ENCODE data around the gene FHIT.

FHIT gene

DNA sequence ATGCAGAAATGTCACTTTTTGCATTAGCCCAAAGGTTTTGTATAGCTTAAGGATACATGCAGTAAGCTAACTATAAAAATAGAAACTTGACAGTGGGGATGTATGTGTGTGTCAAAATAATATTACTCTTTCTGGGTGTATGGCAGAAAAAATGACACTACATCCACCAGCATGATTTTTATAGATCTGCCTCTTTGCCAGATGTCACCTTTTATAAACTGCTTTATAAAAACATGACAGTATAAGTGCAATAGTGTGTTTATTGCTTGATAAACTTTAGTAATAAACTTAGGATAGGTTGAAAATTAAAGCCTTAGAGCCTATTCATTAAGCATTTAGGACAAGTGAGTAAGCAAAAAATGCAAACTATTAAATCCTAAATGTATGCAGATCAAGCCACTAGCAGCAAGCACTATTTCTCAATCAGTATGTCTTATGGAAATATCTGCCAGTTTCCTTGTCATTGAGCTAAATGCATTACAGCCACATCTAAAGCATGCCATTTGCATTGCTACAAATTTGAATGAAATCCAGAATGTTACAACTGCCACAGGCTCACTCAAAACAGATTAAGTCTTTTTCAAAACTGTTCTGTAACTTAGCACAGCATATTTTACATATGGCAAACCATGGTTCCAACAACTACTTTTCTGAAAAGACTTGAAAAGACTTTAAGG is 935.0 kb downstream of the FHIT start:
- peak; percentile 92 for DNase-seq

DNA sequence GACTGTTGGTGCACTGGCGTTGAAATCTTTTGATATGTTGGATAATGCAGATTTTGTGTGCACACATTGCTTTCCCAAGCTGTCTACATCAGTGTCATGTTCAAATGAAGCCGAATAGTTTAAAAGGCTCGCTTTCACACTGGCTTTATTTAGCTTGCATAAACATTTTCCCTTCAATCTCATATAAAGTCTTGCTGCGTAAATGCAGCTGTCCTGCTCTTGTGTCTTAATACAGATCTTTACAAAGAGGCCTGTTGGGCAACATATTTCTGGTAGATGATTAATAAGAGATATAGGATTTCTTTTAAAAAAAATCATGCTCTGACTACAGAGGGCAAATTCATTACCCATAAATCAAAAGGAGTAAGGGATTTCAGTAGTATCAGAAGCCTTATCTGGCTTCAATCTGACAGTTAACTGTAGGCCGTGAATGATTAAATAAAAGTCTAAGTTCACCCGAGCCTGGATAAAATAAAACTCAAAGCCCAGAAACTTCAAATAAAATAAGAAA is 937.2 kb downstream of the FHIT start:
- DNase-seq = no peak

GRCh38 chr3:60313231-60313798 is 937.9 kb downstream of the FHIT start:
- no peak for DNase-seq

GRCh38 chr3:60309539-60310268 is 941.5 kb downstream of the FHIT start:
- DNase-seq = no peak

GRCh38 chr3:60308808-60309207 is 942.4 kb downstream of the FHIT start:
- DNase-seq = no peak

DNA sequence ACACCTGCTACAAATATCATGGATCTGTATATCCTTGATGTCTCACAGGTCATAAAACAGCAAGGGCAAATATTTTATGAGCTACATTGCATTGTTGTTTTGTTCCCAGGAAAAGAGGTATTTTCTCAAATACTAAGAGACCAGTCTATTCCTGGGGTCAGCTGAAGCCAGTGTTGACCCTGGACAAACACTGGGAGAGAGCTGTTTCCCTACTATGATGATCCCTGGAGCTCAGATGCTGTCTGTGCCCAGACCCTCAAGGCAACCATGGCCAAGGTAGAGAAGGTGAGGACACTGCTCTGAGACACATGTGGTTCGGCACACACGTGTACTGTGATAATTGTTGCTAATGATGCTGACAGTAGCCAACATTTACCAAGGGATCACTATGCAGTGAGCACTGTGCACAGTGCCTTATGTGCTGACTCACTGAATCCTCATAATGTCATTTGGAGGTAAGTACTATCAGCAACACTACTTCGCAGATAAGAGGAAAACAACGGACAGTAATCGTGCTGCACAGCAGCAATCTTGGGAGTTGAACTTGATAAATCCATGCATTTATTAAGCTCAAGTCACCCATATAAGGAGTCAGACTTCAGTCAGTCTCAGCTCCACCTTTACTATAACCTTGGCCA is 943.6 kb downstream of the FHIT start:
- DNase-seq = no peak

- DNase-seq = peak; percentile 89
Measured at GRCh38 chr3:60304112-60304511, 947.1 kb downstream of the FHIT start.

GRCh38 chr3:60303160-60303559 is 948.1 kb downstream of the FHIT start:
- peak; percentile 39 for DNase-seq

DNA sequence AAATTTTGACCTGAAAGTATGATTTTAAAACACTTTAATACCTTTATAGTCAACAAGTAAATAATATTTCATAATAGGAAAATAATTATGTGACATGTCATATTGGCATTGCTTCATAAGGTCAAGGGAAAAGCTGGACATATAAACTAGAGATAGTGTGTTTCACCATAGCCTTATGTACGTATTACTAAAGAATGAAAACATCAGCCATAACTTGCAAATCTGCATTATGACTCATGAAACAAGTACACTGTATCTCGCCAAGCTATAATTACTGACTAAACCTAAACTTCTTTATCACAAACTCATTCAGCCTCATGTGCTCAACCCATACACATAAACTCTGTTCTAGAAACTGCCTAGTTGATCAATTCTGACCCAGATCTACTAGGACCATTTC is 950.1 kb downstream of the FHIT start:
- peak; percentile 74 for DNase-seq

DNA sequence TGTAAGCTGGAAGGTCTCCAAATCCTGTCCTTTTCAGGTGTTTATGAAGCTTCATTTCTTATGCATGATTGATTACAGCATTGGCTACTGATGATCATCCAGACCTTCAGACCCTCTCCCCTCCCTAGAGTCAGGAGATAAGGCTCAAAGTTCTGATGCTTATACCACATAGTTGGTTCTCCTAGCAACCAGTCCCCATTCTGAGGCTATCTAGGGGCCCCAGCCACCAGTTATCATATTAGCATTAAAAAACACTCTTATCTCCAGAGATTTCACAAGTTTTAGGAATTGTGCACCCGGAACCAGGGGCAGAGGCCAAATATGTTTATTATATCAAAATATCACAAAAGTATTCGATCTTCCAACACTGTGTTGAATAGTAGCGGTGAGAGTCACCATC is 953.1 kb downstream of the FHIT start:
- no peak for DNase-seq

DNA sequence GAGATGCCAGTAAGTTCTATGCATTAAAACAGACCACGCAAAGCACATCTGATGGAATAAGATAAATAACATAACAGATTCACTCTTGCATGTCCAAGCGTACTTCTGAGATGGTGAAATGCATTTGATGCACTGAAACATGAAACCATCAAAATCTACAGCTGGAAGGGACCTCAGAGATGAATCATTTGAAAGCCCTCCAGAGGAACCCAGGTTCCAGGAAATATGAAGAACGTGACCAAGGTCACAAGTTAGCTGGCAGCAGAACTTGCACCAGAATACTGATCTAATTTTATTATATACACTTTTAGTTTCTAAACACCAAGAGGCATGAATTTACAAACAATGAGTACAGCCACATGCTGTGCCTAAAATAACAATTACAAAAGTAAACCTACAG is 957.1 kb downstream of the FHIT start:
- peak; percentile 54 for DNase-seq

DNA sequence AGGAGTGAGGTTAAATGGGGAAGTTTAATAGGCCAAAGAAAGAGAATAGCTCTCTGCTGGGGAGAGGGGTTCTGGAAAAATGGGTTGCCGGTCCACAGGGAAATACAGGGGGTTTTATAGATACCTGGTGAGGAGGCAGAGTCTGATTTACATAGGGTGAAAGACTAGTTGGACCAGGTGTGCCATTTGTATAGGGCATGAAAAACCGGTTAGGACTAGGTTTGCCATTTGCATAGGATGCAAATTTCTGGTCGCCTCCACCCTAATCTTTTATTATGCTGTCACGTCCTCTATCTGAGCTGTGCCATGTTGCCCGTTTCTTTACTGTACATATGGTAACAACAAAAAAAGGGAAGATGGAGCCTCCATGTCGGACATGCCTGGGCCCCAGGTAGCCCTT is 960.1 kb downstream of the FHIT start:
- no peak for DNase-seq

- DNase-seq = no peak
Measured at GRCh38 chr3:60290122-60290492, 961.1 kb downstream of the FHIT start.

- DNase-seq = peak; percentile 47
Measured at GRCh38 chr3:60289341-60290121, 961.7 kb downstream of the FHIT start.

- no peak for DNase-seq
Measured at GRCh38 chr3:60282866-60283265, 968.4 kb downstream of the FHIT start.

GRCh38 chr3:60281970-60282369 is 969.3 kb downstream of the FHIT start:
- DNase-seq = no peak

GRCh38 chr3:60277361-60277800 is 973.9 kb downstream of the FHIT start:
- no peak for DNase-seq

GRCh38 chr3:60276615-60277014 is 974.6 kb downstream of the FHIT start:
- no peak for DNase-seq

DNA sequence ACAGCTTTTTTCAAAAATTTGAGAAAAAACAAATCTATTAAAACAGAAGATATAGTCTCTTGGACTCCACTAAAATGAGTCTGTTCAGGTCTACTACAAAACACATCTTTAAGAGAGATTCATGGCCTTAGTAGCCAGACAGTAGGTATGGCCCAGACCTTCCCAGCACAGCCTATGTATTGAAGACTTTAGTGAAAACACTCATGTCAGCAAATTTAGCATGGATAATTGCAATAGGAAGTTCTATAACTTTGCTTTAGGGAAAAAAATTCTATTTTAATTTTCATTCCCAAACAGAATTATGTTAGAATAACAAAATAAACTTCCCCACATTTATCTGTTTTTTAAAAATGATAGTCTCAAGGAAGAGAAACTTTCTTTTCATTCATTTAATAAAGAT is 976.6 kb downstream of the FHIT start:
- no peak for DNase-seq

DNA sequence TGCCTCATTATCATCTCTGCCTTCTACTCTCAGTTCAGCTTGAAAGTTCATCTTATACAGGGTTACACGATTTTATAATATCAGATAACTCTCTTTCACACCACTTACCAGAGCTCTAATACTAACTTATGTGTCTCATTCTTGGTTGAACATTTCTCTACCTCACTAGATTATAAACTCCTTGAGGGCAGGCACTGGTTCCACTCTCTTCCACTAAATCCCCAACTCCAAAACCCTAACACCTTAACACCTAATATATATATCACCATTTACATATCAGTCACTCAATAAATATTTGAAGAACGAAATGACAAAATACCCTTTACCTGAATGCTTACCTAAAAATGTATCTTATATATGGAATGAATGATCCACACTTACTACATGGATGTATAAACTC is 977.2 kb downstream of the FHIT start:
- no peak for DNase-seq

DNA sequence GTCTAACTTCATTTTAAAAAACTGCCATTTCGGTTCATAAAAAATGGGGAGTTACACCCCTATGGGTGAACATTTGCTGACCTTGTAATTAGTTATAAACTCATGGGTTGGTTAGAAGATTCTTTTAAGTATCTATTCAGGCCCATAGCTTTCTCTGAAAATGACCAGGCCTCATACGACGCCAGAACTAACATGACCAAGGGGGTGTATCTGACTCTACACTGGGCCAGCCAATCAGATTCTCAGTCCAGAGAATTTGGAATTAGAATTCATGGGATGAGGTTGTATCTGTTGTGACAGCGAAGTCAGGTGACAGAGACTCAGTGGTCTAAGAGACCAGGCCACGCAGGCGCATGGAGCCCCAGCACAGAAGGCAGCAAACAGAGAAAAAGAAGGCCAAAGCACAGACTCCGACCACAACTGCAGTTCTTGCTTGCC is 981.4 kb downstream of the FHIT start:
- no peak for DNase-seq

GRCh38 chr3:60269377-60269776 is 981.9 kb downstream of the FHIT start:
- no peak for DNase-seq

All from fibroblast of skin of scalp (primary cell).